ENCODE data around the gene MYH7.
"Not testable (repeated sequence)": the region's sequence is repeated elsewhere in the genome, so short reads cannot be mapped to it uniquely, and the experiment has no call there.

Gene MYH7

DNA sequence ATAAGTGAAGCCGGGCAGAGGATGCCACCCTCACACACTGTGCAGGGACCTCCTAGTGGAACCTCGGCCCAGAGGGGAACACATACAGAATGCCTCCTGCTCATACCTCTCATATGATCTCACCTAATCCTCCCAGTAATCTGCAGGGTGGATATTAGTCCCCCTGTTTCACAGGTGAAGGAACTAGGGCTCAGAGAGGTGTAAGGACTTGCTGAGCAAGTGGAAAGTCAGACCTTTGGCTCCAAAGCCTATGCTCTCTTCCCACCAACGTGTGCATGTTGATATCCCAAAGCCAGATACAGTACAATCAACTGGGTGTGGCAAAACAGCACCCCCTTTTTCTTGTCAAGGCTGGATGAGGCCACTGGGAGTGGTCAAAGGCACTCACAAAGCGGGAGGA is 31.6 kb downstream of the MYH7 start:
- TF ChIP-seq TAF1 (IDR thresholded peaks at IDR 0.05; ENCODE audit: low read depth, low read length) (no peak), POLR2AphosphoS5 (IDR thresholded peaks at IDR 0.05; ENCODE audit: low read depth, low read length) (no peak), POLR2A (IDR thresholded peaks at IDR 0.05; ENCODE audit: low read depth, low read length) (no peak), POU2F2 (IDR thresholded peaks at IDR 0.05; ENCODE audit: low read depth, low read length) (no peak), PAX5 (IDR thresholded peaks at IDR 0.05; ENCODE audit: insufficient read depth, low read length, severe bottlenecking) (no peak), SPI1 (IDR thresholded peaks at IDR 0.05; ENCODE audit: low read depth, low read length) (no peak)
- DNase-seq (ENCODE audit: insufficient read length, low spot score) (no peak), FAIRE-seq (no peak)

DNA sequence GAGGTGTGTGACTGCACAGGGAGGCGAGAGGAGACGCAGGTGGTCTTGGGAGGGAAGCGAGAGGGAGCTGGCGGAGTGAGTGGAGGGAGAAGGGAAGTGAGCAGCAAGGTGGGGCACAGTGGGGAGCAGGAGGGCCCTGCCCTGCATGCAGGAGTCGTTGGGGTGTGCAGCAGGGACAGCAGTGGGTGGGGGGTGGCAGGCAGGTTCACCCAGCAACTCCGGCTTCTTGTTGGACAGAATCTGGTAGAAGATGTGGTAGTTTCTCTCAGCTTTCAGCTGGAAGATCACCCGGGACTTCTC is 32.4 kb downstream of the MYH7 start:
- TF ChIP-seq POU2F2 (IDR thresholded peaks at IDR 0.05; ENCODE audit: low read depth, low read length): no peak
- TF ChIP-seq POLR2A (IDR thresholded peaks at IDR 0.05; ENCODE audit: low read depth, low read length): no peak
- TF ChIP-seq SPI1 (IDR thresholded peaks at IDR 0.05; ENCODE audit: low read depth, low read length): no peak
- no peak for TF ChIP-seq PAX5 (IDR thresholded peaks at IDR 0.05; ENCODE audit: insufficient read depth, low read length, severe bottlenecking)
- TF ChIP-seq TAF1 (IDR thresholded peaks at IDR 0.05; ENCODE audit: low read depth, low read length): no peak
- TF ChIP-seq POLR2AphosphoS5 (IDR thresholded peaks at IDR 0.05; ENCODE audit: low read depth, low read length): no peak
- no peak for FAIRE-seq
- no peak for DNase-seq (ENCODE audit: insufficient read length, low spot score)

DNA sequence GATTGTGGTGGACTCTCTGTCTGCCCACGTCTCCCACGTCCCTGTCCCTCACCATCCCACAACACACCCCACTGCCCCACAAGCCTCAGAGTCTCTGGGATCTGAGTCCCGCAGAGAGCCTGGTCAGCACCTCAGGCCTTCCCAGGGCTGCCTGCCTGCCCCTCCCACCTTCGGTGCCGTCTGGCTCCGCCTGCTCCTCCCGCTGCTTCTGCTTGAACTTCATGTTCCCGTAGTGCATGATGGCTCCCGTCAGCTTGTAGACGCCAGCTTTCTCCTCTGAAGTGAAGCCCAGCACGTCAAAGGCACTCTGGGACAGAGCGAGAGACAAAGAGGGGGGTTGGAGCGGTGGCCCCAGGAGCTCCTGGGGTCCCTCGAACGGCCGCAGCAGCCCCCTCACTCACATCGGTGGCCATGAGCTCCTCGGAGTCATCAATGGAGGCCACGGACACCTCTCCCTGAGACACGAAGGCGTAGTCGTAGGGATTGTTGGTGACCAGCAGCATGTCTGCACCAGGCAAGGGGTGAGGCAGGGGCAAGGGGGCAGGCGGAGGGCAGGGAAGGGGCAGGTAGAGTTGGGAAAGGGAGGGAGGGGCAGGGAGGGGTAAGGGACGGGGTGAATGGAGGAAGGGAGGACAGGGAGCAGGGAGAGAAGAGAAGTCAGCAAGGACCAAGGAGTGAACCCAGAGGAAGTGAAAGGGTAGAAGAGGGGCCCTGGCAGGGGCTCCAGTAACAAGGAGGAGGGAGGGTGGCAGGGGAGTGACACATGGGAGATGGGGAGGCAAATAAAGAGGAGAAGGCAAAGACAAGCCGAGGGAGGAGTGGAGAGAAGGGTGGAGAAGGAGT is 32.9 kb downstream of the MYH7 start:
- TF ChIP-seq SPI1 (IDR thresholded peaks at IDR 0.05; ENCODE audit: low read depth, low read length): 0 out of 2 replicates have a peak, but pooled peaks have one; percentile 3
- TF ChIP-seq POLR2A (IDR thresholded peaks at IDR 0.05; ENCODE audit: low read depth, low read length): no peak
- no peak for FAIRE-seq
- no peak for DNase-seq (ENCODE audit: insufficient read length, low spot score)

DNA sequence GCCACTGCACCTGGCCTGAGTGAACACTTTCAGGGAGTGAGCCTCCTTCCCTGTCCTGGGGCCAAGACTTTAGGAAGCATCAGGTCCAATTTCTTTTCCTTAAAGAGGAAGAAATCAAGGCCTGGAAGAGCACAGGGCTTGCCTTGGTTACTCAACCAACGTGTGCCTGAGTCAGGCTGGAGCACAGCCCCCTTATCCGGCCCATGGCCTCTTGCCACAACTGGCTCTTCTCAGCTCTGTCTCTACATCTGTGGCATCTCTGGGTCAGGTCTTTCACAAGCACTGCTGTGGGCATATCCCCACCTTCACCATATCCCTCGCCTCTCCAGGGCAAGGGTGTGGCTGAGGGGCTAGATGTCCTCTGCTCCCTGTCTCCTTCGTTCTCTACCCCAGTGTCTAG is 34.2 kb downstream of the MYH7 start:
- TF ChIP-seq SPI1 (IDR thresholded peaks at IDR 0.05; ENCODE audit: low read depth, low read length) (no peak), POLR2A (IDR thresholded peaks at IDR 0.05; ENCODE audit: low read depth, low read length) (no peak), PAX5 (IDR thresholded peaks at IDR 0.05; ENCODE audit: insufficient read depth, low read length, severe bottlenecking) (no peak), POU2F2 (IDR thresholded peaks at IDR 0.05; ENCODE audit: low read depth, low read length) (no peak), TAF1 (IDR thresholded peaks at IDR 0.05; ENCODE audit: low read depth, low read length) (no peak), POLR2AphosphoS5 (IDR thresholded peaks at IDR 0.05; ENCODE audit: low read depth, low read length) (no peak)
- FAIRE-seq (no peak), DNase-seq (ENCODE audit: insufficient read length, low spot score) (no peak)

DNA sequence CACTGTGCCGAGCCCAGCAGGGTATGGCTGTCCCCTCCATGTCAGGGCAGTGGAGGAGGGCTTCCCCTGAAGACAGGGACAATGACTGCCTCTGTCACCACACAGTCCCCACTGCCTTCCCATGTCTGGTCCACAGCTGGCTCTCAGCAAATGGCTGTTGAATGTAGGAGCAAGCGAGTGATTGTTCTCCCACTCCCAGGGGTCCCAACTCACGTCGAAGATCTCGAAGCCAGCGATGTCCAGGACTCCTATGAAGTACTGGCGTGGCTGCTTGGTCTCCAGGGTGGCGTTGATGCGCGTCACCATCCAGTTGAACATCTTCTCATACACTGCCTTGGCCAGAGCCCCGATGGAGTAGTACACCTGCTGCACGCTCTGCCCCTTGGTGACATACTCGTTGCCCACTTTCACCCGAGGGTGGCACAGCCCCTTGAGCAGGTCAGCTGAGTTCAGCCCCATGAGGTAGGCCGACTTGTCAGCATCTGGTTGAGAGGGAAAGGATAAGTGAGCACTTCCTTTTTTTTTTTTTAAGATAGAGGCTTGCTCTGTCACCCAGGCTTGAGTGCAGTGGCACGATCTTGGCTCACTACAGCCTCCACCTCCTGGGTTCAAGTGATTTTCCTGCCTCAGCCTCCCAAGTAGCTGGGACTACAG is 34.8 kb downstream of the MYH7 start:
- not testable (repeated sequence) for DNase-seq (ENCODE audit: insufficient read length, low spot score); FAIRE-seq
- peak; percentile 67 for TF ChIP-seq SPI1 (IDR thresholded peaks at IDR 0.05; ENCODE audit: low read depth, low read length)

DNA sequence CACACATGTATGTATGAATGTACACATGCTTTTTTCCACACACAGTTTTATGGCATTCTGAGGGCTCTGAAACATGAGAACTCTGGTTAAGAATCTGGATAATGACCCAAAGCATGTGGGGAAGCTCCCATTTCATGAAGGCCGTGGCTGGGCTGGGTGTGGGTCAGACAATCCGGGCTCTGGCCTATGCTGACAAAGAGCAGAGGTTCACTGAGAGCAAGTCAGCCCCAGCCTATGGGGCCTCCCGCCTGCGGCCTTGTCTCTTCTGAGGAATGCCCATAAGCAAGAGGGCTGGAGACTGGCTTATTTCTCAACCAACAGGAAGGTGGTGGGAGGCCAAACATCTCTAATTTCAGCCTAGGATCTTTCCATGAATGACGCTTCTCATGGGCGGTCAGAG is 35.9 kb downstream of the MYH7 start:
- TF ChIP-seq POU2F2 (IDR thresholded peaks at IDR 0.05; ENCODE audit: low read depth, low read length): no peak
- TF ChIP-seq PAX5 (IDR thresholded peaks at IDR 0.05; ENCODE audit: insufficient read depth, low read length, severe bottlenecking): no peak
- FAIRE-seq (no peak), DNase-seq (ENCODE audit: insufficient read length, low spot score) (no peak)

DNA sequence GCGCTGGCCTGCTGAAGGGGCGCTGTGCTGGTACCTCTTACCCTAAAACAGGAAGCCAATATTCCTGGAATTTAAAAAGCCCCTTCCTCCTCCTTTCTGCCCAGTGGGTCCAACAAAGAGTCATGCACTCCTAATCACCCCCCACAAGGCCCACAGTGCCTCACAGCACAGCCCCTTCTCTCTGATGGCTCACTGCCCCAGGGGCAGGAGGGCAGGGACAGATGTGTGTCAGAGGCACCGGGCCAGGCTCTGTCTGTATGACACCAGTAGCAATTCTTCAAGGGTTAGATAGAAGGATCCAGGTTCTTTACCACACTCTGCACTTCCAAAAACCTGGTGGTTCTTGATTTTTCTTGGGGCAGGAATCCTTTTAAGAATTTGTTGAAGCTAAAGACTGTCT is 36.3 kb downstream of the MYH7 start:
- DNase-seq (ENCODE audit: insufficient read length, low spot score) (no peak), FAIRE-seq (no peak)
- TF ChIP-seq POLR2AphosphoS5 (IDR thresholded peaks at IDR 0.05; ENCODE audit: low read depth, low read length) (no peak), SPI1 (IDR thresholded peaks at IDR 0.05; ENCODE audit: low read depth, low read length) (no peak), PAX5 (IDR thresholded peaks at IDR 0.05; ENCODE audit: insufficient read depth, low read length, severe bottlenecking) (no peak), TAF1 (IDR thresholded peaks at IDR 0.05; ENCODE audit: low read depth, low read length) (no peak), POLR2A (IDR thresholded peaks at IDR 0.05; ENCODE audit: low read depth, low read length) (no peak), POU2F2 (IDR thresholded peaks at IDR 0.05; ENCODE audit: low read depth, low read length) (no peak)

DNA sequence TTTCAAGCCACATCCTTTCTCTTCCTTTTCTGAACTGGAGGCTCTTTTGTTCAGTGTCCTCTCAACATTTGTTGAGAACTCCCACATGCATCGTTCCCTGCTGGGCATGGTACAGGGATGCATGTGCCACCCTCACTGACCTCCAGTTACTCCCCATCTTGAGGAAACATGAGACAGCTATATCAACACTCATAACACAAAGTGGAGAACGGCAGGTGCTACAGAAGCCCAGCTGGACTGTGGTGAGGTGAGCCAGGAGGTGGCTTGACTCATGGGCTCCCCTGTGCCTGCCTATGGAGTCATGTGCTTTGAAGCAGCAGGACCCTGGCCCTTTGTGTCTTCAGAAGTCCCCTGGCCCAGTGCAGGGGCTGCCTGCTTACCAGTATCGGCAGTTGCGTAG is 37.1 kb downstream of the MYH7 start:
- TF ChIP-seq SPI1 (IDR thresholded peaks at IDR 0.05; ENCODE audit: low read depth, low read length) (no peak), PAX5 (IDR thresholded peaks at IDR 0.05; ENCODE audit: insufficient read depth, low read length, severe bottlenecking) (no peak), TAF1 (IDR thresholded peaks at IDR 0.05; ENCODE audit: low read depth, low read length) (no peak), POLR2A (IDR thresholded peaks at IDR 0.05; ENCODE audit: low read depth, low read length) (no peak), POU2F2 (IDR thresholded peaks at IDR 0.05; ENCODE audit: low read depth, low read length) (no peak), POLR2AphosphoS5 (IDR thresholded peaks at IDR 0.05; ENCODE audit: low read depth, low read length) (no peak)
- FAIRE-seq (no peak), DNase-seq (ENCODE audit: insufficient read length, low spot score) (no peak)

DNA sequence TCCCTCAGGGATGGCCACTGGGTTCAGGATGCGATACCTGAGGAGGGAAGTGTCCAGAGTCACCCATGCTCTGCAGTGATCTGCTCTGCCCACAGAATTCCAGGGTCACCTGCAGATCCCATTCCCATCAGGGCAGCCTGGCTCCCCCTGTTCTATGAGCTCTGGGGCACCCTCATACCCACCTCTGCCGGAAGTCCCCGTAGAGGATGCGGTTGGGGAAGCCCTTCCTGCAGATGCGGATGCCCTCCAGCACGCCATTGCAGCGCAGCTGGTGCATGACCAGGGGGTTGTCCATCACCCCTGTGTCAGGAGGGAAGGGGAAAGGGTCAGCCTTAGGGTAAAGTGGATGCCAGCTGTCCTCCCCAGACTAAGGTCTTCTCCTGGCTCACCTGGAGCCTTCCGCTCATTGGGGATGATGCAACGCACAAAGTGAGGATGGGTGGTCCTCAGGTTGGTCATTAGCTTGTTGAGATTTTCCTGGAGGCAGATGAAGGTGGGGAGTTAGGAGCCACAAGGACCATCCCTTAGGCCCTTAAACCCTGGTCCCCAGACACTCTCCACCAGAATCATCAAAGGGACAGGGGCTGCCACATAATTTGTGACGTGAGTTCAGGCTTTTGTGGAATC is 38.6 kb downstream of the MYH7 start:
- DNase-seq (ENCODE audit: insufficient read length, low spot score) (no peak), FAIRE-seq (no peak)
- no peak for TF ChIP-seq TAF1 (IDR thresholded peaks at IDR 0.05; ENCODE audit: low read depth, low read length)

DNA sequence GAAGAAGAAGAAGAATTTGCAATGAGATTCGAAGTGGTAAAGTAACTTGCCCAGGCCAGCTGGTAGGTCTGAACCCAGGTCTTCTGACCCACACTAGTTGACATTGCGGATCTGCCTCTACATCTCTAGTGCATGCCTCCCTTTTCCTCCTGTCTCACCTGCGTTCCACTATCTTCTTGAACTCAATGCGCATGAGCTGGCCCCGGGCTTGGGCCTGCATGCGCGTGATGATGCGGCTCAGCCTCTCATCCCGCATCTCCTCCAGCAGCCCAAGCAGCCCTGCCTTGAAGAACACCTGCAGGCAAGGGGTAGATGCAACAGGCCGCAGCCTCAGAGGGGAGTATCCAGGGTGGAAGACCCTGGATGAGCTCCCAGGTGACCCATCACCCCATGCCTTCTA is 39.3 kb downstream of the MYH7 start:
- no peak for DNase-seq (ENCODE audit: insufficient read length, low spot score)
- FAIRE-seq: no peak
- TF ChIP-seq POU2F2 (IDR thresholded peaks at IDR 0.05; ENCODE audit: low read depth, low read length) (no peak), POLR2A (IDR thresholded peaks at IDR 0.05; ENCODE audit: low read depth, low read length) (no peak), PAX5 (IDR thresholded peaks at IDR 0.05; ENCODE audit: insufficient read depth, low read length, severe bottlenecking) (no peak), TAF1 (IDR thresholded peaks at IDR 0.05; ENCODE audit: low read depth, low read length) (no peak), SPI1 (IDR thresholded peaks at IDR 0.05; ENCODE audit: low read depth, low read length) (no peak), POLR2AphosphoS5 (IDR thresholded peaks at IDR 0.05; ENCODE audit: low read depth, low read length) (no peak)
